Prostate gland (tissue), 2 donors: Measurements from ENCODE around the gene SGCA. TPM values are rescaled to one million over a fixed set of nuclear protein-coding genes. Genes with fewer than 3 reads are reported as not detected.

Experiments used
- DNase-seq: peaks from one replicate; pipeline ENCODE4 v3.0.0-alpha.2; 2019; ENCODE audit warnings: low spot score
- H3K27ac ChIP-seq, 2 donors: fragments of 200-600 bp; sonication (generic); 2 replicates each; pipeline ENCODE4 v1.5.1; 2017 to 2019
- H3K27me3 ChIP-seq: fragments of 200-600 bp; sonication (generic); replicated peaks from 2 replicates; pipeline ENCODE4 v1.5.1; 2019; ENCODE audit not compliant: insufficient read depth
- H3K36me3 ChIP-seq, 2 donors: fragments of 200-600 bp; sonication (generic); 1 replicate in 1 of 2; 2 replicates in 1 of 2; pipeline versions ENCODE4 v1.5.1 to v1.8.1; 2017 to 2019
- H3K4me1 ChIP-seq: fragments of 200-600 bp; sonication (generic); replicated peaks from 2 replicates; pipeline ENCODE4 v1.5.1; 2019
- H3K4me3 ChIP-seq, 2 donors: fragments of 200-600 bp; sonication (generic); 2 replicates each; pipeline ENCODE4 v1.5.1; 2017 to 2019
- H3K9me3 ChIP-seq: fragments of 200-600 bp; sonication (generic); 2 replicates; pipeline ENCODE4 v1.5.1; 2017
- CTCF ChIP-seq, 4 experiments: fragments of 200-600 bp in 2 of 4; fragments of 450-650 bp in 2 of 4; sonication (generic) in 2 of 4; IDR thresholded peaks; 1 replicate in 3 of 4; 2 replicates in 1 of 4; pipeline ENCODE4 v1.5.1; 2016 to 2019; ENCODE audit warnings: antibody characterized with exemption in 4 of 4, mild to moderate bottlenecking in 2 of 4, moderate library complexity in 2 of 4
- POLR2A ChIP-seq: fragments of 450-650 bp; IDR thresholded peaks from one replicate; pipeline ENCODE4 v1.6.1; 2016; ENCODE audit warnings: antibody characterized with exemption, mild to moderate bottlenecking
- POLR2AphosphoS5 ChIP-seq: sonication (generic); formaldehyde crosslinking; IDR thresholded peaks from one replicate; pipeline ENCODE4 v1.6.1; 2017; ENCODE audit warnings: antibody characterized with exemption
- WGBS: methylation state at CpG from one replicate; pipeline ENCODE4 v1.1.5; 2018; 5-methylcytosine and 5-hydroxymethylcytosine counted together
- intact Hi-C: fragments of 100-400 bp; cut with DNase I; formaldehyde crosslinking; loops from one replicate; pipeline ENCODE4 v1.14.2; 2022
- total RNA-seq, 2 donors: library from RNA; depleted of rRNA; stranded (reverse); fragments of >200 nt; gene quantifications; one replicate each; pipeline ENCODE4 v1.1.0, GENCODE V29; 2016

The SGCA gene
- total RNA-seq, 2 donors from 2014 or later, result 13.9 to 19.4 TPM

GRCh38 chr17:50209133-50209471 is 43.3 kb downstream of the SGCA start:
- H3K27me3 ChIP-seq, result no peaks in the 10 kb centered on the region
- intact Hi-C loops, result no loop called here
- no peaks in the 10 kb centered on the region for H3K4me1 ChIP-seq
- 85% methylated on average over 6 of the region's 6 CpGs for WGBS
- TF ChIP-seq CTCF (IDR thresholded peaks at IDR 0.05) (no peak), POLR2A (no peak), POLR2AphosphoS5 (no peak)
- no peak overlapping the region for H3K4me3 ChIP-seq
- no peaks in the 10 kb centered on the region for H3K9me3 ChIP-seq
- peak overlapping the region; percentile 12 to 61 for H3K27ac ChIP-seq
- no peaks in the 10 kb centered on the region for H3K36me3 ChIP-seq
- DNase-seq, result no peak

- no peaks in the 10 kb centered on the region for H3K27me3 ChIP-seq
- no peaks in the 10 kb centered on the region for H3K4me1 ChIP-seq
- H3K4me3 ChIP-seq, result no peak overlapping the region
Measured at GRCh38 chr17:50209472-50210239, 43.9 kb downstream of the SGCA start.

GRCh38 chr17:50210240-50211225 is 44.7 kb downstream of the SGCA start:
- no peak for DNase-seq
- WGBS, result 36% methylated on average over 26 of the region's 26 CpGs
- no peaks in the 10 kb centered on the region for H3K9me3 ChIP-seq
- H3K27me3 ChIP-seq, result no peaks in the 10 kb centered on the region
- no peaks in the 10 kb centered on the region for H3K36me3 ChIP-seq
- no peaks in the 10 kb centered on the region for H3K4me1 ChIP-seq
- TF ChIP-seq POLR2AphosphoS5 (no peak), POLR2A (no peak), CTCF (IDR thresholded peaks at IDR 0.05) (no peak)
- intact Hi-C loops, result no loop called here
- H3K27ac ChIP-seq, result peak overlapping the region; percentile 69 to 73
- no peak overlapping the region for H3K4me3 ChIP-seq

More at GRCh38 chr17:50209472-50210239, 43.9 kb downstream of the SGCA start:
- Histone ChIP-seq H3K9me3 (no peaks in the 10 kb centered on the region), H3K36me3 (no peaks in the 10 kb centered on the region), H3K27ac (peak overlapping the region; percentile 69 to 73)
- no peak for TF ChIP-seq POLR2A
- no peak for TF ChIP-seq CTCF (IDR thresholded peaks at IDR 0.05)
- peak; percentile 54 for TF ChIP-seq POLR2AphosphoS5
- 62% methylated on average over 16 of the region's 16 CpGs for WGBS
- intact Hi-C loops, result no loop called here
- no peak for DNase-seq

GRCh38 chr17:50211249-50212120 is 45.7 kb downstream of the SGCA start:
- DNase-seq, result no peak
- H3K4me3 ChIP-seq, result no peak overlapping the region

More at GRCh38 chr17:50211249-50212120, 45.7 kb downstream of the SGCA start:
- H3K9me3 ChIP-seq, result no peaks in the 10 kb centered on the region
- WGBS, result 60% methylated on average over 9 of the region's 9 CpGs
- TF ChIP-seq POLR2AphosphoS5 (no peak), CTCF (IDR thresholded peaks at IDR 0.05) (no peak), POLR2A (no peak)
- no peaks in the 10 kb centered on the region for H3K27me3 ChIP-seq
- H3K36me3 ChIP-seq, result no peaks in the 10 kb centered on the region
- peak overlapping the region; percentile 69 to 73 for H3K27ac ChIP-seq
- no peaks in the 10 kb centered on the region for H3K4me1 ChIP-seq
- intact Hi-C loops, result no loop called here
